H1 (cell line): Measurements from ENCODE around the gene COL5A3. TPM values are rescaled to one million over a fixed set of nuclear protein-coding genes. Genes with fewer than 3 reads are reported as not detected.

Source experiments
- BCL11A ChIP-seq, 2 experiments: IDR thresholded peaks; one replicate each; pipeline ENCODE4 v1.6.1; 2011; ENCODE audit warnings: low read depth in 2 of 2, low read length in 2 of 2, mild to moderate bottlenecking in 2 of 2
- POU5F1 ChIP-seq: IDR thresholded peaks from 2 replicates; pipeline ENCODE4 v1.6.1; 2011; ENCODE audit warnings: low read depth, mild to moderate bottlenecking, low read length, moderate library complexity
- SRF ChIP-seq: IDR thresholded peaks from 2 replicates; pipeline ENCODE4 v1.6.1; 2011; ENCODE audit warnings: mild to moderate bottlenecking, low read depth, low read length, moderate library complexity
- SUZ12 ChIP-seq: fragments of 200-600 bp; sonication (generic); IDR thresholded peaks from 2 replicates; pipeline ENCODE4 v1.6.1; 2012; ENCODE audit warnings: mild to moderate bottlenecking, inconsistent platforms, low read length, moderate library complexity, mixed read lengths
- polyA plus RNA-seq, 7 experiments: library from polyadenylated mRNA; depleted of rRNA in 3 of 7; stranded (reverse) in 5 of 7; unstranded in 2 of 7; fragments of >200 nt in 5 of 7; fragments of 200-250 nt in 2 of 7; gene quantifications; 1 replicate in 5 of 7; 2 replicates in 1 of 7; 4 replicates in 1 of 7; pipeline versions ENCODE4 v1.2.1 to v1.2.3, GENCODE V29; 2011 to 2013; ENCODE audit warnings: missing spikeins in 2 of 7, mixed read lengths in 2 of 7
- total RNA-seq: library from RNA; stranded (reverse); fragmentation: NEBNext Ultra II Directional; extraction: Animal tissue kit (Norgen Biotek cat#: 25700); gene quantifications from 2 replicates; pipeline ENCODE4 v1.2.1, GENCODE V29; 2021
- TF ChIP-seq, protein P1 (sequence below): IDR thresholded peaks from 2 replicates; pipeline ENCODE4 v1.6.1; 2011; ENCODE audit warnings: low read length, improper control_type of control experiment

COL5A3 gene
- total and polyA plus RNA-seq, 2 of the 8 experiments (the other 6 are each of a cell fraction or from before 2014, with no cell fraction given), result 0.67 to 0.74 TPM

DNA sequence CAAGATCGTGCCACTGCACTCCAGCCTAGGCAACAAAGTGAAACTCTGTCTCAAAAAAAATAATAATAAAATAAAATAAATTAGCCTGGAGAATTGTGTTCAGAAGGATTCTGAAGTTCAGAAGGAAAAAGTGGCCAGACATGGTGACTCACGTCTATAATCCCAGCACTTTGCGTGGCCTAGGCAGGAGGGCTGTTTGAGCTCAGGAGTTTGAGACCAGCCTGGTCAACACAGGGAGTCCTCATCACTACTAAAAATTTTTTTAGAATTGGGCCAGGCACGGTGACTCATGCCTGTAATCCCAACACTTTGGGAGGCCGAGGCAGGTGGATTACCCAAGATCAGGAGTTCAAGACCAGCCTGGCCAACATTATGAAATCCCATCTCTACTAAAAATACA is 8.9 kb upstream of the COL5A3 start (continued):
- TF ChIP-seq SRF, result no peak
- TF ChIP-seq SUZ12, result no peak
- no peak for TF ChIP-seq BCL11A (IDR thresholded peaks at IDR 0.05; ENCODE audit: low read depth in 2 of 2, low read length in 2 of 2)
- no peak for TF ChIP-seq POU5F1
- TF ChIP-seq, protein P1, sequence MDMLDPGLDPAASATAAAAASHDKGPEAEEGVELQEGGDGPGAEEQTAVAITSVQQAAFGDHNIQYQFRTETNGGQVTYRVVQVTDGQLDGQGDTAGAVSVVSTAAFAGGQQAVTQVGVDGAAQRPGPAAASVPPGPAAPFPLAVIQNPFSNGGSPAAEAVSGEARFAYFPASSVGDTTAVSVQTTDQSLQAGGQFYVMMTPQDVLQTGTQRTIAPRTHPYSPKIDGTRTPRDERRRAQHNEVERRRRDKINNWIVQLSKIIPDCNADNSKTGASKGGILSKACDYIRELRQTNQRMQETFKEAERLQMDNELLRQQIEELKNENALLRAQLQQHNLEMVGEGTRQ, result no peak
